ENCODE results near the gene CD300A.

- no peak for TF ChIP-seq CTCF (conservative IDR thresholded peaks at IDR 0.05 in 1 of 2, IDR thresholded peaks at IDR 0.05 in 1 of 2; ENCODE audit: low read depth in 1 of 2, low read length in 2 of 2)
- no peak for TF ChIP-seq EZH2 (IDR thresholded peaks at IDR 0.05; ENCODE audit: low read length, missing control alignments)
These were observed 6.8 kb upstream of the CD300A start for GRCh38 chr17:74459622-74460021.
